IMR-90 (cell line): ENCODE results near the gene ZNF277. TPM values are rescaled to one million over a fixed set of nuclear protein-coding genes. Genes with fewer than 3 reads are reported as not detected.

Experiments used
- ATAC-seq: fragments of 200-7000 bp; cut with Tn5 transposase; 2 replicates; pipeline ENCODE4 v1.9.1; 2020; ENCODE audit warnings: low read depth, mild to moderate bottlenecking, moderate library complexity
- BruUV-seq: library from RNA; stranded (reverse); fragments of 400-500 nt; replicated peaks from 2 replicates; lab custom pipeline; 2021; lab: Mats Ljungman, UMichigan
- CTCF ChIA-PET: fragments of 300-600 bp; formaldehyde crosslinking; extraction: SDS; loops from one replicate; lab custom pipeline; 2021; ENCODE audit warnings: antibody characterized with exemption; lab: Yijun Ruan, JAX
- POLR2A ChIA-PET: fragments of 300-600 bp; sonication (Branson Sonifier 250); formaldehyde crosslinking; loops from one replicate; lab custom pipeline; 2022; ENCODE audit warnings: antibody characterized with exemption; ENCODE audit not compliant: unreplicated experiment; lab: Charles Lee
- DNase-seq: peaks from one replicate; pipeline ENCODE4 v3.0.0; 2013
- H2AFZ ChIP-seq: replicated peaks from 2 replicates; pipeline ENCODE3; 2013; ENCODE audit warnings: low read length, mild to moderate bottlenecking; ENCODE audit not compliant: poor library complexity
- H2AK5ac ChIP-seq: 2 replicates; pipeline ENCODE4 v1.6.1; 2013; ENCODE audit warnings: low read depth, low read length, inconsistent platforms
- H2AK9ac ChIP-seq: replicated peaks from 2 replicates; pipeline ENCODE3; 2013; ENCODE audit warnings: mild to moderate bottlenecking, low read depth, low read length, moderate library complexity; ENCODE audit not compliant: poor library complexity
- H2BK120ac ChIP-seq: 2 replicates; pipeline ENCODE4 v1.6.1; 2013; ENCODE audit warnings: low read depth, low read length, inconsistent platforms
- H2BK15ac ChIP-seq: 3 replicates; pipeline ENCODE4 v1.6.1; 2013; ENCODE audit warnings: low read depth, low read length, inconsistent platforms
- H2BK20ac ChIP-seq: 2 replicates; pipeline ENCODE4 v1.6.1; 2013; ENCODE audit warnings: low read depth, mild to moderate bottlenecking, inconsistent platforms, low read length, moderate library complexity
- H2BK5ac ChIP-seq: 2 replicates; pipeline ENCODE4 v1.6.1; 2013; ENCODE audit warnings: mild to moderate bottlenecking, low read depth, low read length, inconsistent platforms; ENCODE audit not compliant: poor library complexity, severe bottlenecking
- H3K14ac ChIP-seq: replicated peaks from 2 replicates; pipeline ENCODE4 v1.6.1; 2013; ENCODE audit warnings: low read depth, low read length, inconsistent platforms
- H3K18ac ChIP-seq: 2 replicates; pipeline ENCODE4 v1.6.1; 2013; ENCODE audit warnings: low read depth, low read length, control low read depth
- H3K23ac ChIP-seq: 2 replicates; pipeline ENCODE4 v1.6.1; 2013; ENCODE audit warnings: low read depth, low read length, inconsistent platforms
- H3K27ac ChIP-seq: 2 replicates; pipeline ENCODE4 v1.5.1; 2013; ENCODE audit warnings: mild to moderate bottlenecking, control low read depth, low read length; ENCODE audit not compliant: insufficient read depth
- H3K27me3 ChIP-seq: 2 replicates; pipeline ENCODE4 v1.6.1; 2013; ENCODE audit warnings: low read length; ENCODE audit not compliant: control insufficient read depth, insufficient read depth
- H3K36me3 ChIP-seq: 2 replicates; pipeline ENCODE4 v1.6.1; 2013; ENCODE audit warnings: low read length, mixed read lengths; ENCODE audit not compliant: control insufficient read depth, insufficient read depth
- H3K4ac ChIP-seq: 2 replicates; pipeline ENCODE4 v1.6.1; 2013; ENCODE audit warnings: low read depth, low read length, inconsistent platforms
- H3K4me1 ChIP-seq: 2 replicates; pipeline ENCODE4 v1.6.1; 2013; ENCODE audit warnings: low read length, mixed read lengths; ENCODE audit not compliant: control insufficient read depth, insufficient read depth
- H3K4me2 ChIP-seq: 2 replicates; pipeline ENCODE4 v1.6.1; 2013; ENCODE audit warnings: low read depth, mild to moderate bottlenecking, control low read depth, low read length, moderate library complexity
- H3K4me3 ChIP-seq: 2 replicates; pipeline ENCODE4 v1.5.1; 2013; ENCODE audit warnings: low read depth, mild to moderate bottlenecking, control low read depth, low read length, moderate library complexity; ENCODE audit not compliant: insufficient read depth
- H3K56ac ChIP-seq: 2 replicates; pipeline ENCODE4 v1.6.1; 2013; ENCODE audit warnings: low read length, inconsistent platforms; ENCODE audit not compliant: insufficient read depth; ENCODE audit errors: extremely low read depth
- H3K79me1 ChIP-seq, 2 experiments: 2 replicates each; pipeline ENCODE4 v1.6.1; 2013; ENCODE audit warnings: low read length in 2 of 2, inconsistent platforms in 1 of 2, low read depth in 1 of 2
- H3K9ac ChIP-seq: 2 replicates; pipeline ENCODE4 v1.6.1; 2013; ENCODE audit warnings: low read depth, low read length, control low read depth
- H3K9me1 ChIP-seq: 2 replicates; pipeline ENCODE4 v1.6.1; 2013; ENCODE audit warnings: low read length, inconsistent platforms; ENCODE audit not compliant: insufficient read depth
- H3K9me3 ChIP-seq: 2 replicates; pipeline ENCODE4 v1.6.1; 2013; ENCODE audit warnings: low read length; ENCODE audit not compliant: control insufficient read depth, insufficient read depth
- H4K20me1 ChIP-seq: 2 replicates; pipeline ENCODE4 v1.6.1; 2013; ENCODE audit warnings: low read length, inconsistent platforms; ENCODE audit not compliant: insufficient read depth
- H4K5ac ChIP-seq: 2 replicates; pipeline ENCODE4 v1.6.1; 2013; ENCODE audit warnings: mild to moderate bottlenecking, low read depth, low read length, control low read depth
- H4K8ac ChIP-seq, 2 experiments: 2 replicates each; pipeline ENCODE4 v1.6.1; 2013; ENCODE audit warnings: low read depth in 2 of 2, low read length in 2 of 2, control low read depth in 1 of 2, inconsistent platforms in 1 of 2
- H4K91ac ChIP-seq: 2 replicates; pipeline ENCODE4 v1.6.1; 2013; ENCODE audit warnings: low read depth, low read length, inconsistent platforms; ENCODE audit not compliant: insufficient read depth
- CEBPB ChIP-seq: IDR thresholded peaks from 2 replicates; pipeline ENCODE4 v1.6.1; 2012; ENCODE audit warnings: low read depth, low read length, improper control_type of control experiment
- ELK1 ChIP-seq: fragments of 150-350 bp; IDR thresholded peaks from 2 replicates; pipeline ENCODE4 v1.6.1; 2016; ENCODE audit warnings: low read depth, mild to moderate bottlenecking, low read length, moderate library complexity, borderline replicate concordance
- WGBS, 2 experiments: methylation state at CpG; one replicate each; pipeline versions ENCODE4 v1.1.5 to v1.1.7; 2013; ENCODE audit warnings: missing lambda C conversion rate in 2 of 2; ENCODE audit not compliant: insufficient read length in 1 of 2; ENCODE audit errors: extremely low coverage in 2 of 2; 5-methylcytosine and 5-hydroxymethylcytosine counted together
- dilution Hi-C: fragments of 300-500 bp; cut with HindIII; formaldehyde crosslinking; loops from one replicate; pipeline ENCODE4 v1.14.3; 2018; ENCODE audit warnings: low sequenced_read_pairs; ENCODE audit not compliant: unreplicated experiment
- in situ Hi-C: fragments of 300-500 bp; cut with MboI; formaldehyde crosslinking; loops from 3 replicates; pipeline ENCODE4 v1.14.3; 2019; ENCODE audit warnings: low sequenced_read_pairs, inconsistent platforms, mixed read lengths
- intact Hi-C: fragments of 100-400 bp; cut with micrococcal nuclease; formaldehyde crosslinking; loops from 2 replicates; pipeline ENCODE4 v1.10.0; 2022
- polyA plus RNA-seq, 3 experiments: library from polyadenylated mRNA; depleted of rRNA; stranded (reverse); fragments of >200 nt; gene quantifications; 2 replicates each; pipeline ENCODE4 v1.2.3, GENCODE V29; 2012; ENCODE audit warnings: low replicate concordance in 1 of 3
- total RNA-seq: library from RNA; depleted of rRNA; stranded (reverse); fragments of >200 nt; gene quantifications from 2 replicates; pipeline ENCODE4 v1.2.3, GENCODE V29; 2012

Gene ZNF277
- total and polyA plus RNA-seq, 2 of the 4 experiments (the other 2 are of a cell fraction): 7.3 to 21.3 TPM

- TF ChIP-seq CEBPB (no peak), ELK1 (no peak)
- Histone ChIP-seq H4K20me1 (no peaks in the 10 kb centered on the region), H3K79me1 (peaks cover 2 to 13% of the 10 kb centered on the region in 2 experiments; a peak in 2 of 4 replicates), H3K4me3 (no peak overlapping the region), H4K8ac (no peak overlapping the region), H3K27me3 (no peaks in the 10 kb centered on the region), H3K56ac (no peak overlapping the region), H3K27ac (no peak overlapping the region), H3K9ac (no peak overlapping the region), H2BK20ac (no peak overlapping the region), H4K91ac (no peak overlapping the region), H3K4ac (no peak overlapping the region), H2BK15ac (no peak overlapping the region), H3K14ac (no peak overlapping the region), H2AFZ (no peak overlapping the region), H3K23ac (no peak overlapping the region), H3K9me3 (peaks cover 2% of the 10 kb centered on the region; the same call in 1 of the 2 replicates), H3K4me2 (no peak overlapping the region), H2BK120ac (no peak overlapping the region), H4K5ac (no peak overlapping the region), H3K18ac (no peak overlapping the region), H2BK5ac (no peak overlapping the region), H3K9me1 (no peaks in the 10 kb centered on the region), H3K36me3 (0 out of 2 replicates have a peak, but pooled peaks cover 1% of the 10 kb centered on the region), H3K4me1 (no peaks in the 10 kb centered on the region), H2AK9ac (no peak overlapping the region), H2AK5ac (no peak overlapping the region)
- no CpG with 5 or more reads among the region's 2 CpGs for WGBS, 2 experiments
- no TSS peak for BruUV-seq
- DNase-seq (no peak), ATAC-seq (no peak)
- CTCF ChIA-PET: no interaction called here
- intact Hi-C loops: no loop called here
- POLR2A ChIA-PET: no interaction called here
- in situ Hi-C loops: no loop called here
- dilution Hi-C loops: no loop called here
These were observed 30.3 kb upstream of the ZNF277 start for GRCh38 chr7:112176241-112176640.
